HG03103 (cell line): ENCODE measurements around the gene PNMA1.
"Not testable (repeated sequence)": the region's sequence is repeated elsewhere in the genome, so short reads cannot be mapped to it uniquely, and the experiment has no call there.

Experiments
- ATAC-seq: cut with Tn5 transposase; IDR thresholded peaks from one replicate; pipeline ENCODE4 v1.9.1; 2021; ENCODE audit warnings: low read depth; ENCODE audit not compliant: unreplicated experiment

Gene PNMA1

GRCh38 chr14:73718418-73719251 lies 4.5 kb upstream of the PNMA1 start:
- no peak for ATAC-seq

GRCh38 chr14:73717711-73718417 lies 3.7 kb upstream of the PNMA1 start:
- ATAC-seq, result no peak

- ATAC-seq, result no peak
Observed at GRCh38 chr14:73717266-73717665, 3.1 kb upstream of the PNMA1 start.

- ATAC-seq, result no peak
Observed at GRCh38 chr14:73715707-73716106, 1.5 kb upstream of the PNMA1 start.

- no peak for ATAC-seq
Observed at GRCh38 chr14:73714656-73715081, 485 bp upstream of the PNMA1 start.

- ATAC-seq, result no peak
Observed at GRCh38 chr14:73713206-73713802, 880 bp downstream of the PNMA1 start.

- ATAC-seq, result no peak
Observed at GRCh38 chr14:73712540-73713180, 1.5 kb downstream of the PNMA1 start.

- ATAC-seq, result no peak
Observed at GRCh38 chr14:73712071-73712506, 2.1 kb downstream of the PNMA1 start.

GRCh38 chr14:73710737-73711136 lies 3.4 kb downstream of the PNMA1 start:
- no peak for ATAC-seq

- no peak for ATAC-seq
Observed at GRCh38 chr14:73709904-73710469, 4.2 kb downstream of the PNMA1 start.

GRCh38 chr14:73708076-73708475 lies 6.1 kb downstream of the PNMA1 start:
- ATAC-seq, result not testable (repeated sequence)

- no peak for ATAC-seq
Observed at GRCh38 chr14:73700325-73700724, 13.9 kb downstream of the PNMA1 start.

GRCh38 chr14:73696466-73697400 lies 17.5 kb downstream of the PNMA1 start:
- ATAC-seq, result peak; percentile 78

GRCh38 chr14:73695997-73696396 lies 18.2 kb downstream of the PNMA1 start:
- no peak for ATAC-seq

- ATAC-seq, result no peak
Observed at GRCh38 chr14:73695082-73695481, 19.1 kb downstream of the PNMA1 start.

- ATAC-seq, result no peak
Observed at GRCh38 chr14:73694083-73694482, 20.1 kb downstream of the PNMA1 start.

- ATAC-seq, result no peak
Observed at GRCh38 chr14:73686901-73687300, 27.3 kb downstream of the PNMA1 start.

- no peak for ATAC-seq
Observed at GRCh38 chr14:73685328-73685727, 28.9 kb downstream of the PNMA1 start.

- no peak for ATAC-seq
Observed at GRCh38 chr14:73684627-73685026, 29.6 kb downstream of the PNMA1 start.

GRCh38 chr14:73680821-73681220 lies 33.4 kb downstream of the PNMA1 start:
- no peak for ATAC-seq
